Neutrophil (primary cell): ENCODE results near the gene OR4C16.

Experiments
- H3K27ac ChIP-seq: fragments of 200-600 bp; sonication (generic); 2 replicates; pipeline ENCODE4 v1.5.1; 2016; ENCODE audit warnings: mild to moderate bottlenecking, moderate library complexity
- H3K27me3 ChIP-seq: fragments of 200-600 bp; sonication (generic); 2 replicates; pipeline ENCODE4 v1.6.0; 2016; ENCODE audit warnings: mild to moderate bottlenecking
- H3K36me3 ChIP-seq: fragments of 200-600 bp; sonication (generic); 2 replicates; pipeline ENCODE4 v1.5.1; 2017
- H3K4me1 ChIP-seq, 2 experiments: fragments of 200-600 bp in 1 of 2; sonication (generic) in 1 of 2; 1 replicate in 1 of 2; 2 replicates in 1 of 2; pipeline versions ENCODE4 v1.5.1 to v1.6.1; 2013 to 2016; ENCODE audit warnings: low read depth in 1 of 2, low read length in 1 of 2, mild to moderate bottlenecking in 1 of 2, moderate library complexity in 1 of 2; ENCODE audit not compliant: control insufficient read depth in 1 of 2, insufficient read depth in 1 of 2
- H3K4me3 ChIP-seq, 2 experiments: fragments of 200-600 bp in 1 of 2; sonication (generic) in 1 of 2; 1 replicate in 1 of 2; 2 replicates in 1 of 2; pipeline ENCODE4 v1.5.1; 2013 to 2016; ENCODE audit warnings: low read depth in 1 of 2, low read length in 1 of 2, mild to moderate bottlenecking in 1 of 2, moderate library complexity in 1 of 2
- H3K9me3 ChIP-seq: fragments of 200-600 bp; sonication (generic); 2 replicates; pipeline ENCODE4 v1.5.1; 2016
- CTCF ChIP-seq: fragments of 200-600 bp; sonication (generic); IDR thresholded peaks from 2 replicates; pipeline ENCODE4 v1.5.1; 2016; ENCODE audit warnings: antibody characterized with exemption

The OR4C16 gene

GRCh38 chr11:55571828-55572227 lies at the start of gene OR4C16:
OR4C16 (plus strand) TSS chr11:55572128; CDS start chr11:55572128, 0 bp downstream.
- no peaks in the 10 kb centered on the region for H3K27me3 ChIP-seq
- H3K4me3 ChIP-seq = no peak within 1 kb of the TSS
- no peaks in the 10 kb centered on the region for H3K36me3 ChIP-seq
- H3K4me1 ChIP-seq = no peaks in the 10 kb centered on the region
- TF ChIP-seq CTCF = no peak
- H3K27ac ChIP-seq = no peak within 1 kb of the TSS
- no peaks in the 10 kb centered on the region for H3K9me3 ChIP-seq

GRCh38 chr11:55554169-55554568 lies 17.8 kb upstream of the OR4C16 start, which contains the start of gene OR4C15:
OR4C15 (plus strand) TSS chr11:55554469; CDS start chr11:55554469, 0 bp downstream.
- no peaks in the 10 kb centered on the region for H3K27me3 ChIP-seq
- H3K27ac ChIP-seq = no peak within 1 kb of the TSS
- no peaks in the 10 kb centered on the region for H3K4me1 ChIP-seq
- H3K36me3 ChIP-seq = no peaks in the 10 kb centered on the region
- TF ChIP-seq CTCF = no peak
- no peak within 1 kb of the TSS for H3K4me3 ChIP-seq
- H3K9me3 ChIP-seq = no peaks in the 10 kb centered on the region

GRCh38 chr11:55572548-55572947 lies 620 bp downstream of the OR4C16 start:
- Histone ChIP-seq H3K4me1 (no peaks in the 10 kb centered on the region), H3K36me3 (no peaks in the 10 kb centered on the region), H3K9me3 (no peaks in the 10 kb centered on the region), H3K27ac (no peak overlapping the region), H3K4me3 (no peak overlapping the region), H3K27me3 (no peaks in the 10 kb centered on the region)
- no peak for TF ChIP-seq CTCF

- no peak for TF ChIP-seq CTCF
- H3K27me3 ChIP-seq = no peaks in the 10 kb centered on the region
Measured at GRCh38 chr11:55607545-55607944, 35.6 kb downstream of the OR4C16 start, which contains the start of gene OR4C11. OR4C11 (minus strand) TSS chr11:55607645; CDS start chr11:55604373, 3,272 bp downstream.

More at GRCh38 chr11:55607545-55607944, 35.6 kb downstream of the OR4C16 start, which contains the start of gene OR4C11:
- H3K9me3 ChIP-seq = no peaks in the 10 kb centered on the region
- no peak within 1 kb of the TSS for H3K4me3 ChIP-seq
- H3K36me3 ChIP-seq = no peaks in the 10 kb centered on the region
- no peaks in the 10 kb centered on the region for H3K4me1 ChIP-seq
- no peak within 1 kb of the TSS for H3K27ac ChIP-seq
